ENCODE results near the gene MMP1.

The MMP1 gene

DNA sequence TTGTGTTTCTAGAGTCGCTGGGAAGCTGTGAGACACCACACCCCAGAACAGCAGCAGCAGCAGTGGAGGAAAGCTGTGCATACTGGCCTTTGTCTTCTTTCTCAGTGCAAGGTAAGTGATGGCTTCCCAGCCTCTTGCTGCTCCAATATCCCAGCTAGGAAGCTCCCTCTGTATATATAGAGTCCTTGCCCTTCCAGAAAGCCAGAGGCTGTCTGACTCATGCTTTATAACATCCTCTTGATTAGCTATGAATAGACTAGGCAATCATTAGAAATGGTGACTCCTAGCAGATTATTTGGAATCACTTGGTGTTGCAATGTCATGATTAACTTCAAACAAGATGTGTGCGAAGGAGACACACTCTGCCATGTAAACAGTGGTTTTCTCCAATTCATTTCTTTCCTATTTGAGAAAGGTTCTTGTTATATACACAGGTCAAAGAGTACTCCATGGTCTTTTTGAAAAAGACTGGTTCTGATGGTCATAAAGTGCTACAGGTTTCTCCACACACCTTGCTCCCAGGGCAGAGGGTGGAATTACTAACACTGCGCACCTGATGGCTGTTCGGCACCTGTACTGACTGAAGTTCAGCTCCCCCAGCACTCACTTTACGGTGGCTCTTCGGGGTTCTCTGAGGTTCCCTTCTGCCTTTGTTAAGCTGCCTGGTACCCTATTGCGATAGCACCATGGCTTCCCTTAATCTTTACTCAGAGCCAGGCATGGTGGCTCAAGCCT is at the start of gene MMP1:
TSS of gene MMP1 (minus strand) at position 149 of the 735 bp plus-strand sequence. CDS start at position 81, 68 bp downstream.
- TF ChIP-seq, protein P1, sequence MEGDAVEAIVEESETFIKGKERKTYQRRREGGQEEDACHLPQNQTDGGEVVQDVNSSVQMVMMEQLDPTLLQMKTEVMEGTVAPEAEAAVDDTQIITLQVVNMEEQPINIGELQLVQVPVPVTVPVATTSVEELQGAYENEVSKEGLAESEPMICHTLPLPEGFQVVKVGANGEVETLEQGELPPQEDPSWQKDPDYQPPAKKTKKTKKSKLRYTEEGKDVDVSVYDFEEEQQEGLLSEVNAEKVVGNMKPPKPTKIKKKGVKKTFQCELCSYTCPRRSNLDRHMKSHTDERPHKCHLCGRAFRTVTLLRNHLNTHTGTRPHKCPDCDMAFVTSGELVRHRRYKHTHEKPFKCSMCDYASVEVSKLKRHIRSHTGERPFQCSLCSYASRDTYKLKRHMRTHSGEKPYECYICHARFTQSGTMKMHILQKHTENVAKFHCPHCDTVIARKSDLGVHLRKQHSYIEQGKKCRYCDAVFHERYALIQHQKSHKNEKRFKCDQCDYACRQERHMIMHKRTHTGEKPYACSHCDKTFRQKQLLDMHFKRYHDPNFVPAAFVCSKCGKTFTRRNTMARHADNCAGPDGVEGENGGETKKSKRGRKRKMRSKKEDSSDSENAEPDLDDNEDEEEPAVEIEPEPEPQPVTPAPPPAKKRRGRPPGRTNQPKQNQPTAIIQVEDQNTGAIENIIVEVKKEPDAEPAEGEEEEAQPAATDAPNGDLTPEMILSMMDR (IDR thresholded peaks at IDR 0.05; ENCODE audit: low read length, missing control alignments) = no peak
- H3K4me3 ChIP-seq (replicated peaks; ENCODE audit: low read depth, low read length) = no peak within 1 kb of the TSS
- peak; percentile 50 for DNase-seq (ENCODE audit: low read depth)

DNA sequence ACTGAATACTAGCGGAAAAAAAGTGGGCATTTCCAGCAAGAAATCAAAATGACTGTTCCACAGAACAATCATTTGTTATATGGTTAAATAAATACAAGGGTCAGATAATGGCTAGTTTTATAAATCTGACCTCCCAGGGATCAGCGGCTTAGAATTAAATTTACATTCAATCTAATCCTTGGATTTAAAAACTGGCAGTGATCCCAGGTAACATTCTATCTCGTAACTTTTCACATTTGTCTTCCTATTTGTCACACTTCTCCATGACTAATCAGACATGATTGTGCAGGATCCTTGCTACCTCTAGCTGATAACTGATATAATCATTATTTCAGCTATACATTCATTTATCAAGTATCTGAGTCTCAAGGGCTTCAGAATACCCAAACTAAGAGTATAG is 48.3 kb upstream of the MMP1 start:
- H3K4me3 ChIP-seq (replicated peaks; ENCODE audit: low read depth, low read length) = no peak overlapping the region
- TF ChIP-seq, protein P1 (IDR thresholded peaks at IDR 0.05; ENCODE audit: low read length, missing control alignments) = no peak
- DNase-seq (ENCODE audit: low read depth) = no peak

DNA sequence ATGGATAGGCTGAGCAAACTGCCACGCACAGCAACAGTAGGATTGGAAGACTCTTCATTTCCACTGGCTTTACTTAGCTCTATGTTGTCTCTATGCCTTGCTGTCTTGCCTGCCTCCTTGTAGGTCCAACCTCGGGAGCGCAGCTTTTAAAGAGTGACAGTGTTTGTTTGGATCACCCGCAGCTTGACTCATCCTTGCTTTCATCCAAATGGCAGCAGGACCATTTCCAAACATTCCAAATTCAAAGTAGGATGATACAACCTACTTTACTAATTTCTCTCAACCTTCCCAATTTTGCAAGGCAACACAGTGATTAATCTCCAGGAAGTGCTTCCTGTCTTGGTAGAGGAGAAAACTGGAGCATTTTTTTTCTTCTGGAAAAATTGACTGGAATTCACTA is 45.5 kb upstream of the MMP1 start, which contains the start of gene MMP3:
TSS of gene MMP3 (minus strand) at position 121 of the 400 bp plus-strand sequence. CDS start at position 58, 63 bp downstream.
- no peak for DNase-seq (ENCODE audit: low read depth)
- TF ChIP-seq, protein P1 (IDR thresholded peaks at IDR 0.05; ENCODE audit: low read length, missing control alignments) = no peak
- H3K4me3 ChIP-seq (replicated peaks; ENCODE audit: low read depth, low read length) = no peak within 1 kb of the TSS

DNA sequence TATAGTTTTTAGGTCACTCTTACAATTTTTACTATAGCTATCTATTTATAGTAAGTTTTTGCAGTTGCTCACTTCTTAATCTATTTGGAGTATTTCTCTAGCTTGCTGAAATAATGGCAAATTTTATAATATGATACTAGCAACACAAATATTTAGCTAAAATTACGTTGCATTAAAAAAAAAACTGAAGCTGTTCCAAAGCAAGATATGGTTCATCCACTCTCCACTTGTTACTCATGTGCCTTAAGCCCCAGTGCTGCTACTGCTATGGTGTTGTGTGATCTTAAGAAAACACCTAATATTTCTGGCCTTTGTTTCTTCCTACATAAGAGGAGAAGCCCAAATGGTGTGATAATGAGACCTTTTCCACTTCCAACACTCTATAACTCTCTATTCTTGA is 45.0 kb upstream of the MMP1 start:
- no peak overlapping the region for H3K4me3 ChIP-seq (replicated peaks; ENCODE audit: low read depth, low read length)
- DNase-seq (ENCODE audit: low read depth) = no peak
- TF ChIP-seq, protein P1 (IDR thresholded peaks at IDR 0.05; ENCODE audit: low read length, missing control alignments) = no peak

DNA sequence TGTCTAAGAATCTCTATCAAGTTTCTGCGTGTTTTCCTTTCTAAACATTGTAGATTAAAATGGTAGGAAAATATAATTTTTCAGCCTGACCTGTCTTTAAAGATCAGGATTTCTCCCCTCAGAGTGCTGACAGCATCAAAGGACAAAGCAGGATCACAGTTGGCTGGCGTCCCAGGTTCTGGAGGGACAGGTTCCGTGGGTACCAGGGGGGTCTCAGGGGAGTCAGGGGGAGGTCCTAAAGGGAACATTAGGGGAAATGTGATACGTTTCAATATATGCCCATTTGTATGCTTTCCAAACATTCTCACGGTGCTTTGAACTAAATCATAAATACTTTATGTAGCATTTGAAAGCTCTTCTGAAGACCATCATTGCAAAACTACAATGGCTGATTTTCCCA is 42.1 kb upstream of the MMP1 start:
- no peak overlapping the region for H3K4me3 ChIP-seq (replicated peaks; ENCODE audit: low read depth, low read length)
- DNase-seq (ENCODE audit: low read depth) = no peak
- TF ChIP-seq, protein P1 (IDR thresholded peaks at IDR 0.05; ENCODE audit: low read length, missing control alignments) = no peak

DNA sequence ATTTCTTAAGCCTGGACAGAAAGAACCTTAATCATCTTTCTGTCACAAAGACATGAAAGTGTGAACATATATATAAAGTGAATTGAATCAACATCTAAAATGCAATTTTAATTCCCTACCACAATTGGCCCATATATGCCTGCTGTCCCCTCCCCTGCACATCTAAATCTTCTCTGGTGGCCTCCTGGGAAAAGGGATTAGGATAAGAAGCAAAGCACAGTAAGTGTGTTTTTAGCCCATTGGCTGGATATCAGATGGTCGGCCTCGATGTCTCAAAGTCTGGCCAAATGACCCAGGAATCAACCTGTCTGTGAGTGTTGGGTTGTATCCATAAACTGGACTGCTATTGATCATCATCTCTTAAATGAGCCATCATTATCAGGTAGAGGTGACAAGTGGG is 39.7 kb upstream of the MMP1 start:
- TF ChIP-seq, protein P1 (IDR thresholded peaks at IDR 0.05; ENCODE audit: low read length, missing control alignments) = no peak
- no peak overlapping the region for H3K4me3 ChIP-seq (replicated peaks; ENCODE audit: low read depth, low read length)
- no peak for DNase-seq (ENCODE audit: low read depth)

DNA sequence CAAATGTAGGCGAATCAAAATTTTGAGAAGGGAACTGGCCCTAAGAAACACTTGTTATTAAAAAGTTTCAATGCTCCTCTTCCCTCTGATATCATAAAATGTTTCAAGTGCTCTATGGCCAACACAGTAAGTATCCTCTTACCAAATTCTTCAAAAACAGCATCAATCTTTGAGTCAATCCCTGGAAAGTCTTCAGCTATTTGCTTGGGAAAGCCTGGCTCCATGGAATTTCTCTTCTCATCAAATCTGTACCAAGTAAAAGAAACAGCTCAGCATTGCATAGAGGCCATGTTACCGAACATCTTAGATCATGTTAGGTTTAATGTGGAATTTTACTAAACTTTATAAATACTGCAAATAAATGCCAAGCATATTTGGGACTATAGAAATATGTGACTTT is 39.2 kb upstream of the MMP1 start:
- no peak overlapping the region for H3K4me3 ChIP-seq (replicated peaks; ENCODE audit: low read depth, low read length)
- DNase-seq (ENCODE audit: low read depth) = no peak
- TF ChIP-seq, protein P1 (IDR thresholded peaks at IDR 0.05; ENCODE audit: low read length, missing control alignments) = no peak
